Esophagus squamous epithelium (tissue), 4 donors: Measurements from ENCODE around the gene MEI1.

Experiments used
- CTCF ChIP-seq, 6 experiments: fragments of 450-650 bp in 4 of 6; fragments of 200-600 bp in 2 of 6; sonication (generic) in 2 of 6; IDR thresholded peaks; one replicate each; pipeline ENCODE4 v1.5.1; 2016 to 2019; ENCODE audit warnings: antibody characterized with exemption in 6 of 6, mild to moderate bottlenecking in 4 of 6, moderate library complexity in 4 of 6
- POLR2A ChIP-seq, 4 donors: fragments of 450-650 bp; IDR thresholded peaks; one replicate each; pipeline ENCODE4 v1.6.1; 2017; ENCODE audit warnings: antibody characterized with exemption in 4 of 4, mild to moderate bottlenecking in 4 of 4, moderate library complexity in 3 of 4

GRCh38 chr22:41822317-41823057, 123.2 kb downstream of the MEI1 start:
- peak in 5 of 6 experiments; percentile 47 to 80 (median 61) for TF ChIP-seq CTCF (IDR thresholded peaks at IDR 0.05)
- no peak for TF ChIP-seq POLR2A (IDR thresholded peaks at IDR 0.05)
